Epidermal melanocyte (primary cell): ENCODE measurements around the gene CPNE4.
"Not testable (repeated sequence)": the region's sequence is repeated elsewhere in the genome, so short reads cannot be mapped to it uniquely, and the experiment has no call there.

Source experiments
- DNase-seq: peaks from one replicate; pipeline ENCODE4 v3.0.0; 2011; ENCODE audit warnings: low spot score; ENCODE audit not compliant: insufficient read length

Gene CPNE4

DNA sequence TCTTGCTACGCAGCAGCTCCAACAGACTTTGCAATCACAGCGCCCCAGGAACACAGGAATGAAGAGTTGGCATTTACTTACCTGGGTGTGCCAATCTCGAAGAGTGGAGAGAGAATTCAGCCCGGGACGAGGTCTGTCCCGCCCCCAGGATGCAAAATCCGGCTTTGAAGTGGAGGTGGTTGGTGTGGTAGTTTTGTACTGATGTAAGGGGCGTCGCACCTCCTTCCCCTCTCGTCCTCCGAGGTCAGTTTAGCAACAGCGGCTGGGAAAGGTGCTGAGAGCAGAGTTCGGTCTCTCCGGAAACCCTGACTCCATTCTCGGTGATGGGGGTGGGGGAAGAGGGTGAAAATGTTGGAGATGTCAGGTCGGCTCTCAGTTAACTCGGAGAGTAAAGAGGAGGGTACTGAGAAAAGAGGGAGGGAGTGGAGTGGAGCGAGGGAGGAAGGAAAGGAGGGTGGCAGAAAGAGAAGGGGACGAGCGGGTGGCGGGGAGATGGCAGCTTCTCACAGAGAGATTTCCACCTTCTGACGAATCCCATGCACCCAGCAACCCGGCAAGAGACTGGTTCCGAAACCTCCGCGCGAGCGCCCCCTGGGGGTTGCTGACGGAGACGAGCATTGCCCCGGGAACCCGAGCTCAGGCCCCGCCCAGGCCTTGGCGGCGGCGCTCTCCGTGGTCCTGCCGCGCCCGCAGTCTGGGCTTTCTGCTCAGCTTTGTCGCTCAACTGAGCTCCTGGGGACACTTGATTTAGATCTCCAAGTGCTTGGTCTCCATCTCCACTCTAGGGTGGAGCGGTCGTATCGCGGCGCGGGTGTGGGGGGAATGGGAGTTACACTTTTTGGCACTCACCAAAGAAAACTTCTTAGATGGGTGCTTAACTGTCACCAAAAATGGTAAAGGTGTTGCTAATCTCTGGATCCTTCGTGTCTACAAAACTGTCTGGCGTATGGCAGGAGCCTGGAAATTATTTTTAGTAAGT, at the start of gene CPNE4:
Gene CPNE4 (minus strand): TSS at position 529 of the 979 bp plus-strand sequence.
- peak; percentile 29 for DNase-seq

DNA sequence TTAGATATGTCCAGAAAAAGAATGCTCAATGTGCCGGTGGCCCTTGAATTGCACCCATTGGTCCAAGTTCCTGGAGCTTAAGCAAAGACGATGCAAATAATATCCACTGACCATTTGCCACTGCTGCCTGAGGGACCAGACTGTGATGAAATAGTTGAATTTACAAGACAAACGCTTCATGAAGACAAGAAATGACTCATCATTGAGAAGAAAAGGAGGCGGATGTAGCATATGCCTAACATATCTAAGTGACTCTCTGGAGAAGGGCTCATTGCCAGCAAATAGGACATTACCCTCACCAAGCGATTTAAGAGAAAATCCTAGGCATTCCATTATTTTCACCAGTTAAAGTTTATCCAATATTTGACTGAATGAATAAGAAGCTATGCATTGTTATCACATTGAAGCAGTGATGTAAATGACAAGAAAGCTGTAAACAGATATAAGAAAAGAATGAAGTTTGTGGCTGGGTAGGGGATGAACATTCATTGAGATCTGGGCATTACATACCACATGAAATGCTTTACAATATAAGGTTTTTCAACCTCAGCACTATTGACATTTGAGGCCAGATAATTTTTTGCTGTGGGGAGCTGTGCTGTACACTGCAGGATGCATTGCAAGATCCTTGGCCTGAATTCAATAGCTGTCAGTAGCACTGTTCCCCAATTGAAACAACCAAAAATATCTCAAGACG, 48.9 kb upstream of the CPNE4 start:
- DNase-seq: no peak

DNA sequence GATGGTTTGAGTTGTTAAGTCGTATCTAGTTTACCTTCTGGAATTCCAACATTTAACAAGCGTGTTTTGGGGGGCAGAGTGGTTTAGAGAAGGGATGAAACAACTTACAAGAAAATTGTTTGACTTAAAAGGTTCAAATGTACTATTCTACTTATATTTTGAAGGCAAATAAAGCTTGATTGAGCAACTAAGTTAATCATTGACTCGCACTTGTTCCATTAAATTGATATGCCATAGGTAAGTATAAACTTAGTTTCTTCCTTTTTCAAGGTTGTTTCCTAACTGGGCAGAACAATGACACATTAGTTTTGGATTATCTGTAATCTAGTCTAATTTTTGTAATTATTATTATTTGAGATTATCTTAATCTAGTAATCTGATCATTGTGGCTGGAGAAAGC, 48.3 kb upstream of the CPNE4 start:
- DNase-seq: no peak

GRCh38 chr3:132079147-132079546, 44.3 kb upstream of the CPNE4 start:
- no peak for DNase-seq

DNA sequence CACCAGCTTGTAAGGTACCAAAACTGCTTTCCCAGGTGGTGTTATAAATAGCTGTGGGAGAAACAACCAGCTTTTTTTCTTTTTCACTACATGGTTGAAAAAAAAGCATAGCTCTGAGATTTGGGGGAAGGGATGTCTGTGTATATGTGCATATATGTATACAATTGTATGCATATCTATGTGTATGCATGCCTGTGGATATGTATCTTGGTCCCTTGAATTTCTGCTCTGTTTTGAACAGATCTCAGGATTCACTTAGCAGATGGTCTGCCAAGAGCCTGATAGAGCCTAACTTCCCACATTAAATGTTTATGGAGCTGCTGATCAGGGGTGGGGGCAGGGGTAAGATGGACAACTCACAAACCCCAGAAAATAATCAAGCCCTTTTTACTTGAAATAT, 39.0 kb upstream of the CPNE4 start:
- no peak for DNase-seq

GRCh38 chr3:132071043-132071442, 36.2 kb upstream of the CPNE4 start:
- DNase-seq: no peak

GRCh38 chr3:132064114-132064513, 29.3 kb upstream of the CPNE4 start:
- no peak for DNase-seq

GRCh38 chr3:132062535-132062934, 27.7 kb upstream of the CPNE4 start:
- no peak for DNase-seq

DNA sequence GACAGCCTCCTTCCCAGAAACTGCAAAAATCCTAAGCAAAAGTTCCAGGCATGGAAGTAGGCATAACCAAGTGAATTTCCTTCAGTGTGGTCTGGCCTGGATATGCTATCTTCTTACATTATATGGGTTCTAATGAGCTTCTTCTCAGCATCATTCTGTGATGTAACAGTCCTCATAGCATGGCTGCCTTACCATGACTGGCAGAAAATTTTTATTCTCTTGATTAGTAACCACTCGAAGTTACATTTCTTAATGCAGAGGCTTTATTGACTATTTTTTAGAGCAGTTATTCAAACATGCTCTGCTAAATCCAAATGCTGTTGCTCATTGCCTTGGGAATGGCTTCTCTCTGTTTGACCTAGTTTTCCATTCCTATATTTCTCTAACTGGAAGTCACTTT, 21.1 kb upstream of the CPNE4 start:
- DNase-seq: no peak

GRCh38 chr3:132047209-132047608, 12.4 kb upstream of the CPNE4 start:
- no peak for DNase-seq

DNA sequence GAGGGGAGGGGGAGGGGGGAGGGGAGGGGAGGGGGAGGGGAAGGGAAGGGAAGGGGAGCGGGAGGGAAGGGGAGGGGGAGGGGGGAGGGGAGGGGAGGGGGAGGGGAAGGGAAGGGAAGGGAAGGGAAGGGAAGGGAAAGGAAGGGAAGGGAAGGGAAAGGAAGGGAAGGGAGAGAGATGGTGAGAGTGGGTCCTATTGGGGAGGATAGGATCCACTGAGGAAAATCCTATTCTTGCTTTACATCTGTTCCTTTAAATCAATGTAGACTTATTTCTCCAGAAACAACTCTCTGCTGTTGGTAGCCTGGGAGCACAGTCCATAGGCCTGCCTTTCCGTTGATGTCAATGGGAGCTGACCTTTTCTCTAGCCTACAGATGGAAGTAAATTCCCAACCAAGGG, 10.1 kb upstream of the CPNE4 start:
- DNase-seq: not testable (repeated sequence)

DNA sequence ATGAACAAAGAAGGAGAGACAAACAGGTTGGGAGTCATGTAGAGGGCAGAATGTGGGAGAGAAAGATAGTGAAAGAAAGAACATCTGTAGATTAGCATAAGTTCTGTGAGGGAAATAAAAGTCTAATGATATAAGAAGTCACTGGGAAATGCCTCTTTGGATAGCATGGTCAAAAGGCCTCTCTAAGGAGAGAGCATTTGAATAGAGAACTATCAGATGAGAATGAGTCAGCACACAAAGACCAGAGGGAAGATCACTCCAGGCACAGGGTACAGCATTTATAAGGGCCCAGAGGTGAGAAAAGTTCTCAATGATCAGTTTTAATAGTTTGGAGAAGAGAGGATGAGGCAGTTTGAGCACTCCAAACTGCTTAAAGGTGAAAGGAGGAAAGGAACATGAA, 7.9 kb upstream of the CPNE4 start:
- DNase-seq: no peak

GRCh38 chr3:132038198-132038825, 3.5 kb upstream of the CPNE4 start:
- peak; percentile 28 for DNase-seq

GRCh38 chr3:132037581-132037980, 2.8 kb upstream of the CPNE4 start:
- DNase-seq: no peak

- DNase-seq: no peak
Observed at GRCh38 chr3:132037056-132037455, 2.2 kb upstream of the CPNE4 start.

- no peak for DNase-seq
Observed at GRCh38 chr3:132034097-132034485, 723 bp downstream of the CPNE4 start.

- no peak for DNase-seq
Observed at GRCh38 chr3:132033471-132033870, 1.3 kb downstream of the CPNE4 start.

DNA sequence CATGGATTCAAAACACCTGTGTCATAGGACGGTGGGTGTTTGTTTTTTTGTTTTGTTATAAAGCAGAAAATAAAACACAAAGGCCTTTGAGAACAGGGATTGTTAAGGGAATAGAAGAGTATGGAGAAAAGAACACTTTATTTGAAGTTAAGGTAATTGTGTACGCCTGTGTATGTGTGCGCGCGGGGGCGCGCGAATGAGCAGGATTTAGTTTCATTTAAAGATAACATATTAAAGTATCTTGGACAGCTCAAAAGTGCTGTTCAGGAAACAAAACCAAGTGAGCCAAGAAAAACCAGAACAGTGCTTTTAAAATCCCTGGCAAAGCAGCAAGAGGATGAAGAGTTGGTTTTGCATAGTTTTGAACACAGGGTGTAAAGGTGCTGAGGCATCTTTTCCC, 1.9 kb downstream of the CPNE4 start:
- DNase-seq: no peak

DNA sequence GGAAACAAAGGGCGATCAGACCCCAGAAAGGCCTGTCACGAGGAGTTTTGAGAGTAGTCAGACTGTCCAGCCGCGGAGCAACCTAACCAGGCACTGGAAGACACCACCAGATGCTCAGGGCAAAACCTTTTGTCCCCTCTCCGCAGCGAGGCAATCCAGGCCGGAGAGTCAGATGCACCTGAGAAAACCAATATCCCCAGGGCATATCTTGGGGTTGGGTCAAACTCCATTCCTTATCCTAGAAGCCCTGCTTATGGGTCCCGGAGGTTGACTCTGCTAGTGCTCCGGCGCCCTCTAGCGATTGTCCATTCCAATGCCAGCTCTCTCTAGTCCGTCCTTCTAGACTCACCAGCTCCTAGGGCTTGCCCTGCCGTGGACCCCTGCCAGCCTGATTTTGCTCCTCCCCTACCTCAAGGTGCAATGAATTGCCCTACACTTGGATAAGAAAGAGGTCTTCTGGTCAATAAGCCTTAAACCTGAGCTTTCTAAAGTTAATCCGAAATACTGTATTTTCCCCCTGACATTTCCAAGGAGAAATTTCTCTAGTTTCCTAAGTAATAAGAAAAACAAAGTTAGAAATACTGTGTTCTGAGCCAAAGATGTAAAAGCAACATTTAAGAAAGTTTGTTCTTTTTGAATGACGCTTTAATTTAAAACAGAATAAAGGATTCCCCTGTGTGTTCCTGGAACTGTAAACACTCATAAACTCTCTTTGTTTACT, 5.5 kb downstream of the CPNE4 start:
- DNase-seq: peak; percentile 60

DNA sequence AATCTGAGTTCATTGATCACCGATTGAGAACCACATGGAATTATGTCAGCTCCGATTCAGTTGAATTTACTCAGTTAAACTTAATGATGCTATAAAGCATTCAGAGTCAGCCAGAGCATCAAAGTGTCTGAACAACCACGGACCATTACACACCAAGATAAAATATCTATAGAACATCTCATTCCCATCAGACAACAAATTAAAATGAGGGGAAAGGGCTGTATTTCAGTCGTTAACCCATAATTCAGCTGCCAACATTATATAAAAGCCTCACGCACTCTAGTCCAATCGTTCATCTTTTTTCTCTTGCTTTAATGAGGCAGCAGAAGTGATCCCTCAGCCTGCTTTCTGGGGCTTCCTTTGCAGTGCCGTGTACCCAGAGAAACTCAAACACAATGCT, 11.9 kb downstream of the CPNE4 start:
- no peak for DNase-seq

- no peak for DNase-seq
Observed at GRCh38 chr3:132020058-132020457, 14.8 kb downstream of the CPNE4 start.
